ENCODE data around the gene CELF5. TPM values are rescaled to one million over a fixed set of nuclear protein-coding genes. Genes with fewer than 3 reads are reported as not detected.
A peak's percentile ranks its signal among the peaks of the same experiment; 100 is the strongest.

Gene CELF5
- total RNA-seq, 1 donor from 2014 or later: 0.20 TPM

DNA sequence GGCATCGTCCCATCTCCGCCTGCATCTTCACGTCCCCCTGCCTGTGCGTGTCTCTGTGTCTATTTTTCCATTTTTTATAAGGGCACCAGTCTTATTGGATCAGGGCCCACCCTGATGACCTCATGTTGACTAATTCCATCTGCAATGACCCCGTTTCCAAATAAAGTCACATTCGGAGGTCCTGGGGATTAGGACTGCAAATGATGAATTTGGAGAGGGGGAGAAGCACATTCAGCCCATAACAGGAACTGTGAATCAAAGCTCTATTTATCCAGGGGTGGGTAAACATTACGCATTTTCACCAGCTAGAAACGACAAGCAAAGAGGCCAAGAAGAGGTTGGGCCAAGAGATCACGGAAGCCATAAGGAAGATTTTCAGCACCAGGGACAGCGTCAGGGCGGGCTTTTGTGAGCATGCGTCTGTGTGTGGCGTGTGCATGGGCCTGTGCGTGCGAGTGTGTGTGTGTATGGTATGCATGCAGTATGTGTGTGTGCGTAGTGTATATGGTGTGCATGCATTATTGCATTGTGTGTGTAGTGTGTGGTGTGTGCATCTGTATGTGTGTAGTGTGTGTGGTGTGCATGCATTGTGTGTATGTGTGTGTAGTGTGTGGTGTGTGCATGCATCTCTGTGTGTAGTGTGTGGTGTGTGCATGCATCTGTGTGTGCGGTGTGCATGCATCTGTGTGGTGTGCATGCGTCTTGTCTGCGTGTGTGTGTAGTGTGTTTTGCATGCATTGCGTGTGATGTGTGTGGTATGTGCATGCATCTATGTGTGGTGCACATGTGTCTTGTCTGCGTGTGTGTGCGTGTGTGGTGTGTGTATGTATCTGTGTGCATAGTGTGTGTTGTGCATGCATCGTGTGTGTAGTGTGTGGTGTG lies 19.6 kb downstream of the CELF5 start:
- DNase-seq (ENCODE audit: low read depth): peak; percentile 21

- no peak for DNase-seq (ENCODE audit: low read depth)
These were observed 20.6 kb downstream of the CELF5 start for GRCh38 chr19:3245050-3245449.

GRCh38 chr19:3248728-3249326 lies 24.4 kb downstream of the CELF5 start:
- DNase-seq (ENCODE audit: low read depth): no peak

- DNase-seq (ENCODE audit: low read depth): no peak
These were observed 24.9 kb downstream of the CELF5 start for GRCh38 chr19:3249408-3249807.

DNA sequence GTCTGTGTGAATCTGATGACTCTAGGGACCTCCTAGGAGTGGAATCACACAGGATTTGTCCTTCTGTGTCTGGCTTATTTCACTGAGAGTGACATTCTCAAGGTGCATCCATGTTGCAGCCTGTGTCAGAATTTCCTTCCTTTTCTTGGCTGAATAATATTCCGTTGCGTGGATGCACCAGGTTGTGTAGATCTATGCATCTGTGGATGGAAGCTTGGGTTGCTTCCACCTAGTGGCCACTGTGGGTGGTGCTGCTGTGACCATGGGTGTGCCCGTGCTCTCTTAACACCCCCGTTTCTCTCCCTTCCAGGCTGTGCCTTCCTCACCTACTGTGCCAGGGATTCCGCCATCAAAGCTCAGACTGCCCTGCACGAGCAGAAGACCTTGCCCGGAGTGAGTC lies 26.2 kb downstream of the CELF5 start:
- DNase-seq (ENCODE audit: low read depth): no peak

- DNase-seq (ENCODE audit: low read depth): no peak
These were observed 26.8 kb downstream of the CELF5 start for GRCh38 chr19:3251229-3251628.

DNA sequence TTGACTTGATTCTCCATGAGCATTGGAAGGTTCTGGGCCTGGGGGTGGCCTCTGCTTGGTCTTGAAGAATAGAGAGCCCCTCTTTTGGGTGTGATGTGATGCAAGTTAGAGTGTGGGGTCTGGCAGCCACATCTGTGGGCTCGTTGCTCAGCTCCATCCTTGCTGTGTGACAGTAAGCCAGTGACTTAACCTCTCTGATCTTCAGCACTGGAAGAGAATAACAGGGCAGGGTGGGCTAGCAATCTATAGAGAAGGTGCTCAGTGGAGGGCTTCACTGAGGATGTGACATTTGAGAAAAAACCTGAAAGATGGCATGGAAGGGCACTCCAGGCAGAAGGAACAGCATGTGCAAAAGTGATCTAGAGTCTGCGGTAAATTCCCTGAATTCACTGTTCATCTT lies 28.2 kb downstream of the CELF5 start:
- DNase-seq (ENCODE audit: low read depth): no peak

DNA sequence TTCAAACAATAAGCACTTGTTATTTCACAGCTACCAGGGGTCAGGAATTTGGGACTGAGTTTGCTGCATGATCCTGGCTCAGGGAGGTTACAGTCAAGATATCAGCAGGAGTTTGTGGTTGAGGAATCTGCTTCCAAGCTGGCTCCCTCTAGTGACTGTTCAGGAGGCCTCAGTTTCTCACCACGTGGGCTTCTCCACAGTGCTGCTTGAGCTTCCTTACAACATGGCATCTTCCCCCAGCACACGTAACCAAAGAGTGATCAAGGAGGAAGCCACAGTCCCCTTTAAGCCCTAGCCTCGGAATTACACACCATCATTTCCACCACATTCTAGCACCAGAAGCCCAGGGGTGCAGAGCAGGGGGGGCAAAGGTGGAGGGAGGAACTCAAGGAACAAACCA lies 28.8 kb downstream of the CELF5 start:
- DNase-seq (ENCODE audit: low read depth): no peak

GRCh38 chr19:3254520-3254919 lies 30.1 kb downstream of the CELF5 start:
- no peak for DNase-seq (ENCODE audit: low read depth)

DNA sequence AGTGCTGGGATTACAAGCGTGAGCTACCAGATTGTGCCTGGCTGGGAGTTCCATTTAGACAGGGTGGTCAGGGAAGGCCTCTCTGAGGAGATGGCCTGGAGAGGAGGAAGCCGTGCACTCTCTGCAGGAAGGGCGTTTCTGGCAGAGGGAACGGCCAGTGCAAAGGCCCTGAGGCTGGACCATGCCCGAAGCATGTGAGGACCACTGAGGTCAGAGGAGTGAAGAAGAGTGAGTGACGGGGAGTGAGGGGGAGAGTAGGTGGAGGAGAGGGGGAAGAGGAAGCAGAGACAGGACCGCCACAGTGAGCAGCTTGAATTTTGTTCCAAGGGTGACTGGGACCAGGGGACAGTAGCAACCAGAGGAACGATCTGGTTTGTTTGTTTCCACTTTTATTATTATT lies 32.6 kb downstream of the CELF5 start:
- DNase-seq (ENCODE audit: low read depth): no peak

DNA sequence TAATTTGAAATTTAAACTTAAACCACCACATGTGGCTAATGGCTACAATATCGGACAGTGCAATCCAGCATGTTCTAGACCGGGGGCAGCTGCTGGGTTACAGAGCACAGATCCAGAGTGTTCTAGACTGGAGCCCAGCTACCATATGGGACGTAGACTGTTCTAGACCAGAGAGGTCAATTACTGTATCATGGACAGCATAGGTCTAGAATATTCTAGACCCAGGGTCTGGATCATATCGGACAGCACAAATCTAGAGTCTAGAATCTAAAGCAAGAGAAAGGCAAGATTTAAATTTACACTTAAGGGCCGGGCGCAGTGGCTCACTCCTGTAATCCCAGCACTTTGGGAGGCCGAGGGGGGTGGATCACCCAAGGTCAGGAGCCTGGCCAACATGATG lies 37.9 kb downstream of the CELF5 start:
- no peak for DNase-seq (ENCODE audit: low read depth)

DNA sequence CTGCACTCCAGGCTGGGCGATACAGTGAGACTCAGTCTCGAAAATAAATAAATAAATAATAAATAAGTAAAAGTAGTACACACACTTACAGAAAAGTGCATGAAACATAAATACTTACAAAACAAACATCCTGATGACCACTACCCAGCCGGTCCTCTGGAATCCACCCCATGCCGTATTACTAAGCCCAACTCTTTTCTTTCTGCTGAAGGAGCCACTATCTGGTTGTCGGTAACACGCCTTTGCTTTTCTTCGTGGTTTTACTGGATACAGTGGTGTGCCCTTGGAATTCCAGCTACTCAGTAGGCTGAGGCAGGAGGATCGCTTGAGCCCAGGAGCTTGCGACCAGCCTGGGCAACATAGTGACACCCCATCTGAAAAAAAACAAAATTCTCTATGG lies 39.4 kb downstream of the CELF5 start:
- no peak for DNase-seq (ENCODE audit: low read depth)

GRCh38 chr19:3265432-3265831 lies 41.0 kb downstream of the CELF5 start:
- no peak for DNase-seq (ENCODE audit: low read depth)

DNA sequence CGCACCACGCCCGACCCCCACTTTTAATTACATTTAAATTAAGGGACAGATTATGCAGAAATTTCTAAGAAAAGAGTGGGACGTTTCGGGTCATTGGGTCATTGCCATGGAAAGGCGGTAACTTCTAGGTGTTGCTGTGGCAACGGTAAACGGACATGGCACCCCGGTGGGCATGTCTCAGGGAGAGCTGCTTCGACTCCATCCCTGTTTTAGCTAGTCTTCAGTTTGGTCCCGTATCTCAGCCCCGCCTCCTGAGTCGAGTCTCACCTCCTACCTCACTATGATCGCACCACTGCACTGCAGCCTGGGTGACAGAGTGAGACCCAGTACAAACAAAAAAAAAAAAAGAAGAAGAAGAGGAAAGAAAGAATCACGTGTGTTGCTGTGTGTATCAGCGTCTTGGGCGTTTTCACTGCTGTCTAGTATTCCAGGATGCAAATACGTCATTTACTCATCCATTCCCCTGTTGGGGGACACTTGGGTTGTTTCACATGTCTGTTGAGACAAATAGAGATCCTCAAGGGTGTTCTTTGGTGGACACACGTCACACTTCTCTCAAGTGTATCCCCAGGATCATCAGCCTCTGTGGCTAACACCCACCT lies 41.7 kb downstream of the CELF5 start:
- no peak for DNase-seq (ENCODE audit: low read depth)

GRCh38 chr19:3266792-3267514 lies 42.5 kb downstream of the CELF5 start:
- DNase-seq (ENCODE audit: low read depth): no peak

DNA sequence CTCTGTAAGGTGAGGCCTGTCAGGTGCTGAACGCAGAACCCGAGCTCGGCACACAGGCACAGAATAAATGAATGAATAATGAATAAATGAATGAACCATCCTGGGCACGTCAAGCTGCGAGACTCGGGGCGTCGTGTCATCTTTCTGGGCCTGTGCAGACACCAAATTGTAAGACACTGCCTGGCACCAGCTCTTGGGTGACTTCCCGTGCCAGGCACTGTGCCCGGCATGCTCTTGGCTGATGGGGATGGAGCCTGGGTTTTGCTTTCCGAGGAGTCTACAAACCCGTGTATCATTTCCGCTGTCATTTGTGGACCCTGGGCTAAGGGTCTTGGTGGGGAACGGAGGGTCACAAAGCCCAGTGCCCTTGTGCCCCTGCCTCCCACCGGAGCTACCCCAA lies 43.9 kb downstream of the CELF5 start:
- DNase-seq (ENCODE audit: low read depth): no peak

DNA sequence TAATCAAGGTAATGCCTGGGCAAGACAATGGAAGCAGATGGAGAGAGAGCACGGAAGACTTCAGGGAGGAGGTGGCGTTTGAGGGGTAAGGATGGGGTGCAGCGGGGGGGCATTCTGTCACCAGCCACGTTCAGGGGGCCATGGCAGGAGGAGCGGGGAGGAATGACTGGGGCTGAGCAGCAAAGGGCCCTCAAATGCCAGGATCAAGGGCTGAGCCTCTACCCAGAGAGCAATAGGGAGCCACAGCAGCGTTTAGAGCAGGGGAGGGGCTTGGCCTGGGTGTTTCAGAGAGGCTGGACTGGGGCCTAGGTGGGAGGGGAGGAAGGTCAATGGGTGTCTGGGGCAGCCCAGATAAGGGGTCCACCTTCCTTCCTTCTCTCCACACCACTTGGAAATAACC lies 44.3 kb downstream of the CELF5 start:
- DNase-seq (ENCODE audit: low read depth): no peak

DNA sequence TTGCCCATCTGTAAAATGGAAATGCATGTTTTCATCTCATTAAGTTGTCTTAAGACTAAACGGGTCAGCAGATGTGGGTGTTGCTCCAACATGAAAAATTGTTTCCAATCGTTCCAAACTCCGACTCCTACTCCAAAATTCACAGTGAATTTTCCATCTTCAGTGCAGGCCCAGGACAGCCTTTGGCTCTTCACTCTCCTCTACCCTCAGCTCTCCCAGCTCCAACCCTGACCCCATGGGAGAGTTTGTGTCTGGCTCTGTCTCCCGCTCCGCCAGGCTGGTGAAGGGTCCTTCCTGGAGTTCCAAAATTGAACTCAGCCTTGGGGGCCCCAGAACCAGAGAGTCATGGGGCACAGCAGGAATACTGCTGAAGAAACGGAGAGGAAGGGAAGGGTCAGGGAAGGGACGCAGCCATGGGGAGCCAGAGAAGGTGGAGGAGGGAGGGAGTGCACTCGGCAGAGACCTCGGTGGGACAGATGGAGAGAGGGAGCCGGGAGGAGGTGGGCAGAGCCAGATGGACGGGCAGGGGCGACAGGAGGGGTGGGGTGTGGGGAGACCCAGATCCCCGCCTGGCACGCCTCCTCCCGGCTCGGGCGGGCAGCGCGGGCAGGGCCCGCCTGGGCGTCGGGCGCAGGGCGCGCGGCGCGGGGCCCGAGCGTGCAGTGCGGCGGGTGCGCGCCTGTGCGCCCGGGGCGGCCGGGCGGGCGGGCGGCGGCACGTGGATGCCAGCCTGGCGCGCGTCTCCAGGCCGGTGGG lies 45.6 kb downstream of the CELF5 start:
- no peak for DNase-seq (ENCODE audit: low read depth)

- DNase-seq (ENCODE audit: low read depth): peak; percentile 17
These were observed 46.4 kb downstream of the CELF5 start for GRCh38 chr19:3270902-3271301.

DNA sequence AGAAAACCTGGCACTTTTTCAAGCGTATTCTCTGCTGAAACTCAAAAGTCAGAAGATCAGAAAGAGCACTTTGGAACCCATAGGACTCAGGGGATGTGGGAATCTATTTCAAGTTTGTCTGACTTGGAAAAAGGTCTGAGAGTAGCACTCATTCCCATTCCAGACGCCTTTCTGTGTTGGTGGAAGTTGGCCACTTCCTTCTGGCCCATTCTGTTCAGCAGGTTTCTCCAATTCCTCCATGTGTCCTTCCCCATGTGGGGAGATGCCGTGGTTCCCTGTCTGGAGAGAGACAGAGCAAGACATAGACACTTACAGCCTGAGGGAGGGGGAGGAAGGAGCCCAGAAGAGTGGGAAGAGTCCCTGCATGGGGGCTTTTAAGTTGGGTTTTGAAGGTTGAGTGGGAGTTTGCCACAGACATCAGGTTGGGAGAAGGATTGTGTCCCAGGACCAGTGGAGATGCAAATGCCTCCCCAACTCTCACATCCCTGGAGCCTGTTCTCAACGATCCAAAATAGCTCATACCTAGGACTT lies 48.0 kb downstream of the CELF5 start:
- no peak for DNase-seq (ENCODE audit: low read depth)

DNA sequence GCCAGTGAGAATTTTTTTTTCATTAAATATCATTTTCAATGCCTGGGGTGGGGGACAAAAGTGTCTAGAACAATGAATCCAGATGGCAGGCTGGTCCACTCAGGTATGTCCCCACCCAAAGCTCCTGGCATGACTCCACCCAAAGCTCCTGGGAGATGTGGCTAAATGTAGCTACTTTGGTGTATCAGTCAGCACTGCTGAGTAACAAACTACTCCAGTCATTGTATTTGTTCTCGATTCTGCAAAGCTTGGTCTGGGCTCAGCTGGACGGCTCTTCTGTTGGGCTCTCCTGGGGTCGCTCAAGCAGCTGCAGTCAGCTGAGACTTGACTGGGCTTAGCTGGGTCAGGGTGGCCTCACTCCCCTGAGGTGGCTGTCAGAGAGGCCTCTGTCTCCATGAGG lies 48.5 kb downstream of the CELF5 start:
- no peak for DNase-seq (ENCODE audit: low read depth)

All from renal cortical epithelial cell (primary cell).